Measurements from ENCODE around the gene KLK5.

- TF ChIP-seq ZBTB7B (CRISPR knock-in tag; IDR thresholded peaks at IDR 0.05) (no peak), ZNF280B (CRISPR knock-in tag; IDR thresholded peaks at IDR 0.05; ENCODE audit: borderline replicate concordance) (no peak), ARID3A (IDR thresholded peaks at IDR 0.05; ENCODE audit: low read depth, low read length) (no peak), NFE2L1 (CRISPR knock-in tag; IDR thresholded peaks at IDR 0.05; ENCODE audit: borderline replicate concordance) (no peak), FOXA1 (IDR thresholded peaks at IDR 0.05) (no peak), FOXA1 (CRISPR knock-in tag; IDR thresholded peaks at IDR 0.05) (no peak), POLR2AphosphoS5 (IDR thresholded peaks at IDR 0.05; ENCODE audit: low read depth, low read length) (no peak)
- TF ChIP-seq, protein P1, sequence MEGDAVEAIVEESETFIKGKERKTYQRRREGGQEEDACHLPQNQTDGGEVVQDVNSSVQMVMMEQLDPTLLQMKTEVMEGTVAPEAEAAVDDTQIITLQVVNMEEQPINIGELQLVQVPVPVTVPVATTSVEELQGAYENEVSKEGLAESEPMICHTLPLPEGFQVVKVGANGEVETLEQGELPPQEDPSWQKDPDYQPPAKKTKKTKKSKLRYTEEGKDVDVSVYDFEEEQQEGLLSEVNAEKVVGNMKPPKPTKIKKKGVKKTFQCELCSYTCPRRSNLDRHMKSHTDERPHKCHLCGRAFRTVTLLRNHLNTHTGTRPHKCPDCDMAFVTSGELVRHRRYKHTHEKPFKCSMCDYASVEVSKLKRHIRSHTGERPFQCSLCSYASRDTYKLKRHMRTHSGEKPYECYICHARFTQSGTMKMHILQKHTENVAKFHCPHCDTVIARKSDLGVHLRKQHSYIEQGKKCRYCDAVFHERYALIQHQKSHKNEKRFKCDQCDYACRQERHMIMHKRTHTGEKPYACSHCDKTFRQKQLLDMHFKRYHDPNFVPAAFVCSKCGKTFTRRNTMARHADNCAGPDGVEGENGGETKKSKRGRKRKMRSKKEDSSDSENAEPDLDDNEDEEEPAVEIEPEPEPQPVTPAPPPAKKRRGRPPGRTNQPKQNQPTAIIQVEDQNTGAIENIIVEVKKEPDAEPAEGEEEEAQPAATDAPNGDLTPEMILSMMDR (CRISPR knock-in tag; IDR thresholded peaks at IDR 0.05), result no peak
Observed at GRCh38 chr19:50932018-50932689, 20.7 kb downstream of the KLK5 start.
